ENCODE data around the gene NOS1AP.

Gene NOS1AP

GRCh38 chr1:162327144-162327787, 257.8 kb downstream of the NOS1AP start:
- TF ChIP-seq CTCF (IDR thresholded peaks at IDR 0.05; ENCODE audit: insufficient read depth, low read length, poor library complexity, severe bottlenecking): no peak
- Histone ChIP-seq H3K27me3 (replicated peaks; ENCODE audit: control insufficient read depth, insufficient read depth, low read length) (peaks cover 4% of the 10 kb centered on the region), H3K4me3 (replicated peaks; ENCODE audit: low read depth, low read length) (no peak overlapping the region), H3K36me3 (ENCODE audit: control insufficient read depth, insufficient read depth, low read length) (no peaks in the 10 kb centered on the region)
- DNase-seq (ENCODE audit: extremely low read depth, insufficient read length): no peak

GRCh38 chr1:162327788-162328165, 258.3 kb downstream of the NOS1AP start:
- DNase-seq (ENCODE audit: extremely low read depth, insufficient read length): no peak
- peaks cover 4% of the 10 kb centered on the region for H3K27me3 ChIP-seq (replicated peaks; ENCODE audit: control insufficient read depth, insufficient read depth, low read length)
- H3K36me3 ChIP-seq (ENCODE audit: control insufficient read depth, insufficient read depth, low read length): no peaks in the 10 kb centered on the region
- H3K4me3 ChIP-seq (replicated peaks; ENCODE audit: low read depth, low read length): no peak overlapping the region
- TF ChIP-seq CTCF (IDR thresholded peaks at IDR 0.05; ENCODE audit: insufficient read depth, low read length, poor library complexity, severe bottlenecking): no peak

GRCh38 chr1:162328512-162328911, 259.0 kb downstream of the NOS1AP start:
- no peak for DNase-seq (ENCODE audit: extremely low read depth, insufficient read length)
- no peak overlapping the region for H3K4me3 ChIP-seq (replicated peaks; ENCODE audit: low read depth, low read length)
- TF ChIP-seq CTCF (IDR thresholded peaks at IDR 0.05; ENCODE audit: insufficient read depth, low read length, poor library complexity, severe bottlenecking): no peak
- H3K27me3 ChIP-seq (replicated peaks; ENCODE audit: control insufficient read depth, insufficient read depth, low read length): peaks cover 4% of the 10 kb centered on the region
- H3K36me3 ChIP-seq (ENCODE audit: control insufficient read depth, insufficient read depth, low read length): no peaks in the 10 kb centered on the region

GRCh38 chr1:162329826-162330225, 260.3 kb downstream of the NOS1AP start:
- no peak overlapping the region for H3K4me3 ChIP-seq (replicated peaks; ENCODE audit: low read depth, low read length)
- H3K36me3 ChIP-seq (ENCODE audit: control insufficient read depth, insufficient read depth, low read length): no peaks in the 10 kb centered on the region
- peaks cover 4% of the 10 kb centered on the region for H3K27me3 ChIP-seq (replicated peaks; ENCODE audit: control insufficient read depth, insufficient read depth, low read length)
- no peak for DNase-seq (ENCODE audit: extremely low read depth, insufficient read length)
- no peak for TF ChIP-seq CTCF (IDR thresholded peaks at IDR 0.05; ENCODE audit: insufficient read depth, low read length, poor library complexity, severe bottlenecking)

- no peaks in the 10 kb centered on the region for H3K36me3 ChIP-seq (ENCODE audit: control insufficient read depth, insufficient read depth, low read length)
- TF ChIP-seq CTCF (IDR thresholded peaks at IDR 0.05; ENCODE audit: insufficient read depth, low read length, poor library complexity, severe bottlenecking): no peak
- no peaks in the 10 kb centered on the region for H3K27me3 ChIP-seq (replicated peaks; ENCODE audit: control insufficient read depth, insufficient read depth, low read length)
- DNase-seq (ENCODE audit: extremely low read depth, insufficient read length): no peak
- H3K4me3 ChIP-seq (replicated peaks; ENCODE audit: low read depth, low read length): no peak overlapping the region
Observed at GRCh38 chr1:162333991-162334390, 264.5 kb downstream of the NOS1AP start.

GRCh38 chr1:162335126-162335525, 265.6 kb downstream of the NOS1AP start:
- Histone ChIP-seq H3K4me3 (replicated peaks; ENCODE audit: low read depth, low read length) (no peak overlapping the region), H3K36me3 (ENCODE audit: control insufficient read depth, insufficient read depth, low read length) (no peaks in the 10 kb centered on the region), H3K27me3 (replicated peaks; ENCODE audit: control insufficient read depth, insufficient read depth, low read length) (no peaks in the 10 kb centered on the region)
- no peak for DNase-seq (ENCODE audit: extremely low read depth, insufficient read length)
- TF ChIP-seq CTCF (IDR thresholded peaks at IDR 0.05; ENCODE audit: insufficient read depth, low read length, poor library complexity, severe bottlenecking): no peak
